ENCODE data around the gene CBLN2.

GRCh38 chr18:72584787-72585186, 40.6 kb upstream of the CBLN2 start:
- TF ChIP-seq POLR2A (IDR thresholded peaks at IDR 0.05) (no peak), POLR2AphosphoS5 (IDR thresholded peaks at IDR 0.05) (no peak)
- TF ChIP-seq, protein P1, sequence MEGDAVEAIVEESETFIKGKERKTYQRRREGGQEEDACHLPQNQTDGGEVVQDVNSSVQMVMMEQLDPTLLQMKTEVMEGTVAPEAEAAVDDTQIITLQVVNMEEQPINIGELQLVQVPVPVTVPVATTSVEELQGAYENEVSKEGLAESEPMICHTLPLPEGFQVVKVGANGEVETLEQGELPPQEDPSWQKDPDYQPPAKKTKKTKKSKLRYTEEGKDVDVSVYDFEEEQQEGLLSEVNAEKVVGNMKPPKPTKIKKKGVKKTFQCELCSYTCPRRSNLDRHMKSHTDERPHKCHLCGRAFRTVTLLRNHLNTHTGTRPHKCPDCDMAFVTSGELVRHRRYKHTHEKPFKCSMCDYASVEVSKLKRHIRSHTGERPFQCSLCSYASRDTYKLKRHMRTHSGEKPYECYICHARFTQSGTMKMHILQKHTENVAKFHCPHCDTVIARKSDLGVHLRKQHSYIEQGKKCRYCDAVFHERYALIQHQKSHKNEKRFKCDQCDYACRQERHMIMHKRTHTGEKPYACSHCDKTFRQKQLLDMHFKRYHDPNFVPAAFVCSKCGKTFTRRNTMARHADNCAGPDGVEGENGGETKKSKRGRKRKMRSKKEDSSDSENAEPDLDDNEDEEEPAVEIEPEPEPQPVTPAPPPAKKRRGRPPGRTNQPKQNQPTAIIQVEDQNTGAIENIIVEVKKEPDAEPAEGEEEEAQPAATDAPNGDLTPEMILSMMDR (IDR thresholded peaks at IDR 0.05 in 8 of 11, conservative IDR thresholded peaks at IDR 0.05 in 3 of 11): no peak

All from spleen (tissue), 7 donors.